H1 (cell line): ENCODE results near the gene MSH4. TPM values are rescaled to one million over a fixed set of nuclear protein-coding genes. Genes with fewer than 3 reads are reported as not detected.

ENCODE experiments used
- CTCF ChIA-PET: fragments of 300-600 bp; sonication (Branson Sonifier 250); formaldehyde crosslinking; loops from one replicate; lab custom pipeline; 2021; ENCODE audit not compliant: partially characterized antibody; lab: Charles Lee
- POLR2A ChIA-PET: fragments of 300-600 bp; sonication (Branson Sonifier 250); formaldehyde crosslinking; loops from one replicate; lab custom pipeline; 2021; ENCODE audit warnings: inconsistent platforms; ENCODE audit not compliant: partially characterized antibody; lab: Charles Lee
- DNase-seq, 2 experiments: peaks; one replicate each; pipeline versions ENCODE4 v3.0.0 to v3.0.0-alpha.2; 2010 to 2022; ENCODE audit warnings: low spot score in 2 of 2, low read depth in 1 of 2, mixed read lengths in 1 of 2
- FAIRE-seq: peaks from 2 replicates; lab custom pipeline; 2011; peaks lifted over from hg19 to GRCh38; lab: Jason Lieb, UNC
- H2AFZ ChIP-seq: 2 replicates; pipeline ENCODE4 v1.8.1; 2012; ENCODE audit warnings: low read length, inconsistent platforms
- H2AK5ac ChIP-seq: 2 replicates; pipeline ENCODE4 v1.6.1; 2013; ENCODE audit warnings: low read depth, low read length
- H2BK120ac ChIP-seq: replicated peaks from 2 replicates; pipeline ENCODE3; 2013; ENCODE audit warnings: low read depth, low read length, inconsistent platforms
- H2BK12ac ChIP-seq: 2 replicates; pipeline ENCODE4 v1.6.1; 2013; ENCODE audit warnings: low read depth, low read length
- H2BK15ac ChIP-seq: 2 replicates; pipeline ENCODE4 v1.6.1; 2013; ENCODE audit warnings: low read length
- H2BK20ac ChIP-seq: 2 replicates; pipeline ENCODE4 v1.6.1; 2013; ENCODE audit warnings: low read length
- H2BK5ac ChIP-seq: 2 replicates; pipeline ENCODE4 v1.6.1; 2013; ENCODE audit warnings: low read depth, low read length
- H3K14ac ChIP-seq: 2 replicates; pipeline ENCODE4 v1.6.1; 2013; ENCODE audit warnings: inconsistent platforms; ENCODE audit not compliant: insufficient read length
- H3K18ac ChIP-seq: 2 replicates; pipeline ENCODE4 v1.6.1; 2013; ENCODE audit warnings: low read length; ENCODE audit errors: extremely low read depth
- H3K23ac ChIP-seq: 2 replicates; pipeline ENCODE4 v1.6.1; 2013; ENCODE audit warnings: inconsistent platforms; ENCODE audit not compliant: insufficient read length
- H3K23me2 ChIP-seq: 2 replicates; pipeline ENCODE4 v1.6.1; 2013; ENCODE audit warnings: low read depth, low read length
- H3K27ac ChIP-seq: 2 replicates; pipeline ENCODE4 v1.6.1; 2011; ENCODE audit warnings: low read depth, low read length, inconsistent platforms
- H3K27me3 ChIP-seq, 4 experiments: replicated peaks in 1 of 4; 1 replicate in 1 of 4; 2 replicates in 3 of 4; pipeline versions ENCODE4 v1.6.1 to v1.8.1; 2011 to 2013; ENCODE audit warnings: low read length in 3 of 4, mild to moderate bottlenecking in 3 of 4, inconsistent platforms in 2 of 4, mixed read lengths in 2 of 4, moderate library complexity in 1 of 4; ENCODE audit not compliant: control insufficient read depth in 3 of 4, insufficient read depth in 3 of 4; ENCODE audit errors: extremely low read depth in 1 of 4
- H3K36me3 ChIP-seq, 4 experiments: 2 replicates each; pipeline versions ENCODE4 v1.6.1 to v1.8.1; 2011 to 2013; ENCODE audit warnings: mild to moderate bottlenecking in 4 of 4, low read length in 3 of 4, moderate library complexity in 2 of 4, control low read depth in 1 of 4, inconsistent platforms in 1 of 4; ENCODE audit not compliant: insufficient read depth in 4 of 4, control insufficient read depth in 2 of 4
- H3K4ac ChIP-seq: replicated peaks from 2 replicates; pipeline ENCODE3; 2013; ENCODE audit warnings: low read length, low read depth, mixed read lengths, inconsistent platforms; ENCODE audit not compliant: insufficient read length
- H3K4me1 ChIP-seq, 4 experiments: replicated peaks in 1 of 4; 1 replicate in 1 of 4; 2 replicates in 3 of 4; pipeline versions ENCODE4 v1.6.1 to v1.8.1; 2011 to 2013; ENCODE audit warnings: low read length in 3 of 4, inconsistent platforms in 2 of 4, mixed read lengths in 1 of 4; ENCODE audit not compliant: insufficient read depth in 4 of 4, control insufficient read depth in 3 of 4
- H3K4me2 ChIP-seq, 2 experiments: 2 replicates each; pipeline versions ENCODE4 v1.6.1 to v1.8.1; 2011 to 2013; ENCODE audit warnings: low read depth in 2 of 2, low read length in 2 of 2, control low read depth in 1 of 2, inconsistent platforms in 1 of 2, mild to moderate bottlenecking in 1 of 2; ENCODE audit not compliant: insufficient read depth in 1 of 2
- H3K4me3 ChIP-seq, 4 experiments: fragments of 200-600, 300-600 bp in 1 of 4; sonication (generic), shearing (Covaris generic), sonication (Bioruptor Twin) in 1 of 4; 2 replicates each; pipeline versions ENCODE4 v1.5.1 to v1.8.1; 2011 to 2016; ENCODE audit warnings: low read length in 4 of 4, low read depth in 3 of 4, control low read depth in 2 of 4, inconsistent platforms in 2 of 4, mild to moderate bottlenecking in 2 of 4, mixed read lengths in 1 of 4, moderate library complexity in 1 of 4; ENCODE audit not compliant: insufficient read depth in 2 of 4; ENCODE audit errors: extremely low read depth in 1 of 4
- H3K56ac ChIP-seq: replicated peaks from 2 replicates; pipeline ENCODE3; 2013; ENCODE audit warnings: low read depth, mild to moderate bottlenecking, mixed read lengths, low read length, inconsistent platforms; ENCODE audit not compliant: insufficient read length
- H3K79me1 ChIP-seq: 2 replicates; pipeline ENCODE4 v1.6.1; 2013; ENCODE audit warnings: low read depth, low read length, control low read depth
- H3K79me2 ChIP-seq, 2 experiments: 2 replicates each; pipeline versions ENCODE4 v1.6.1 to v1.8.1; 2012 to 2013; ENCODE audit warnings: low read length in 2 of 2, mild to moderate bottlenecking in 2 of 2, inconsistent platforms in 1 of 2; ENCODE audit not compliant: insufficient read depth in 2 of 2, control insufficient read depth in 1 of 2
- H3K9ac ChIP-seq, 4 experiments: replicated peaks in 1 of 4; 1 replicate in 1 of 4; 2 replicates in 3 of 4; pipeline versions ENCODE4 v1.6.1 to v1.8.1; 2011 to 2013; ENCODE audit warnings: low read depth in 3 of 4, low read length in 3 of 4, control low read depth in 2 of 4, mild to moderate bottlenecking in 2 of 4, moderate library complexity in 2 of 4, inconsistent platforms in 1 of 4; ENCODE audit errors: extremely low read depth in 1 of 4
- H3K9me3 ChIP-seq, 2 experiments: 2 replicates each; pipeline versions ENCODE4 v1.6.1 to v1.8.1; 2012 to 2013; ENCODE audit warnings: mild to moderate bottlenecking in 2 of 2, moderate library complexity in 2 of 2, control low read depth in 1 of 2, inconsistent platforms in 1 of 2, low read depth in 1 of 2, low read length in 1 of 2, mixed read lengths in 1 of 2; ENCODE audit not compliant: insufficient read depth in 2 of 2
- H4K20me1 ChIP-seq, 2 experiments: replicated peaks in 1 of 2; 2 replicates each; pipeline versions ENCODE3 to v1.8.1; 2011 to 2013; ENCODE audit warnings: inconsistent platforms in 2 of 2, low read length in 2 of 2, mild to moderate bottlenecking in 1 of 2; ENCODE audit not compliant: insufficient read depth in 2 of 2, control insufficient read depth in 1 of 2
- H4K5ac ChIP-seq: 2 replicates; pipeline ENCODE4 v1.6.1; 2013; ENCODE audit warnings: low read length, low read depth, mixed read lengths, inconsistent platforms; ENCODE audit not compliant: insufficient read length
- H4K8ac ChIP-seq: 2 replicates; pipeline ENCODE4 v1.8.0; 2013; ENCODE audit warnings: mild to moderate bottlenecking, moderate library complexity, low read length, inconsistent platforms; ENCODE audit not compliant: insufficient read depth; ENCODE audit errors: extremely low read depth
- H4K91ac ChIP-seq: replicated peaks from 2 replicates; pipeline ENCODE3; 2013; ENCODE audit warnings: low read length, mixed read lengths, inconsistent platforms; ENCODE audit not compliant: insufficient read length
- CBX5 ChIP-seq: fragments of 300-800, 300-1000 bp; sonication (generic); IDR thresholded peaks from 2 replicates; pipeline ENCODE4 v1.7.1; 2016; ENCODE audit warnings: antibody characterized with exemption, low read length, low read depth
- CREB1 ChIP-seq: IDR thresholded peaks from 2 replicates; pipeline ENCODE4 v1.6.1; 2012; ENCODE audit warnings: inconsistent platforms
- GABPA ChIP-seq: IDR thresholded peaks from 2 replicates; pipeline ENCODE4 v1.6.1; 2011; ENCODE audit warnings: mild to moderate bottlenecking, low read length, moderate library complexity, borderline replicate concordance; ENCODE audit not compliant: insufficient read depth
- GTF2F1 ChIP-seq: IDR thresholded peaks from 2 replicates; pipeline ENCODE4 v1.6.1; 2012; ENCODE audit warnings: low read depth, low read length, improper control_type of control experiment, borderline replicate concordance
- HDAC2 ChIP-seq, 2 experiments: fragments of 300-600 bp in 1 of 2; sonication (generic) in 1 of 2; IDR thresholded peaks; 2 replicates each; pipeline ENCODE4 v1.6.1; 2011 to 2012; ENCODE audit warnings: low read depth in 2 of 2, low read length in 2 of 2, mild to moderate bottlenecking in 2 of 2, moderate library complexity in 2 of 2, borderline replicate concordance in 1 of 2, inconsistent platforms in 1 of 2
- KDM5A ChIP-seq: fragments of 200-600 bp; IDR thresholded peaks from 2 replicates; pipeline ENCODE4 v1.7.1; 2012; ENCODE audit warnings: mild to moderate bottlenecking, low read length, inconsistent platforms, mixed read lengths
- RNF2 ChIP-seq: fragments of 200-900, 300-1000 bp; sonication (generic); IDR thresholded peaks from 2 replicates; pipeline ENCODE4 v1.7.1; 2016; ENCODE audit warnings: borderline replicate concordance, low read depth, mild to moderate bottlenecking, antibody characterized with exemption, low read length; ENCODE audit not compliant: poor library complexity, severe bottlenecking; ENCODE audit errors: missing control alignments
- SRF ChIP-seq: IDR thresholded peaks from 2 replicates; pipeline ENCODE4 v1.6.1; 2011; ENCODE audit warnings: mild to moderate bottlenecking, low read depth, low read length, moderate library complexity
- WGBS, 2 experiments: shearing (Covaris generic) in 1 of 2; methylation state at CpG; one replicate each; pipeline versions ENCODE4 v1.1.6 to v1.1.7; 2013 to 2015; ENCODE audit warnings: low lambda C conversion rate in 2 of 2, mixed read lengths in 2 of 2, inconsistent platforms in 1 of 2, low coverage in 1 of 2, missing lambda C conversion rate in 1 of 2; ENCODE audit not compliant: insufficient replicate concordance in 2 of 2, insufficient coverage in 1 of 2, insufficient read length in 1 of 2; ENCODE audit errors: extremely low coverage in 1 of 2, missing lambda C conversion rate in 1 of 2; 5-methylcytosine and 5-hydroxymethylcytosine counted together
- polyA plus RNA-seq, 7 experiments: library from polyadenylated mRNA; depleted of rRNA in 3 of 7; stranded (reverse) in 5 of 7; unstranded in 2 of 7; fragments of >200 nt in 5 of 7; fragments of 200-250 nt in 2 of 7; gene quantifications; 1 replicate in 5 of 7; 2 replicates in 1 of 7; 4 replicates in 1 of 7; pipeline versions ENCODE4 v1.2.1 to v1.2.3, GENCODE V29; 2011 to 2013; ENCODE audit warnings: missing spikeins in 2 of 7, mixed read lengths in 2 of 7
- total RNA-seq: library from RNA; stranded (reverse); fragmentation: NEBNext Ultra II Directional; extraction: Animal tissue kit (Norgen Biotek cat#: 25700); gene quantifications from 2 replicates; pipeline ENCODE4 v1.2.1, GENCODE V29; 2021
- TF ChIP-seq, protein P1 (sequence below): IDR thresholded peaks from 2 replicates; pipeline ENCODE4 v1.6.1; 2012; ENCODE audit warnings: inconsistent platforms

Gene MSH4
- total and polyA plus RNA-seq, 2 of the 8 experiments (the other 6 are each of a cell fraction or from before 2014, with no cell fraction given) = 0.03 to 0.22 TPM

DNA sequence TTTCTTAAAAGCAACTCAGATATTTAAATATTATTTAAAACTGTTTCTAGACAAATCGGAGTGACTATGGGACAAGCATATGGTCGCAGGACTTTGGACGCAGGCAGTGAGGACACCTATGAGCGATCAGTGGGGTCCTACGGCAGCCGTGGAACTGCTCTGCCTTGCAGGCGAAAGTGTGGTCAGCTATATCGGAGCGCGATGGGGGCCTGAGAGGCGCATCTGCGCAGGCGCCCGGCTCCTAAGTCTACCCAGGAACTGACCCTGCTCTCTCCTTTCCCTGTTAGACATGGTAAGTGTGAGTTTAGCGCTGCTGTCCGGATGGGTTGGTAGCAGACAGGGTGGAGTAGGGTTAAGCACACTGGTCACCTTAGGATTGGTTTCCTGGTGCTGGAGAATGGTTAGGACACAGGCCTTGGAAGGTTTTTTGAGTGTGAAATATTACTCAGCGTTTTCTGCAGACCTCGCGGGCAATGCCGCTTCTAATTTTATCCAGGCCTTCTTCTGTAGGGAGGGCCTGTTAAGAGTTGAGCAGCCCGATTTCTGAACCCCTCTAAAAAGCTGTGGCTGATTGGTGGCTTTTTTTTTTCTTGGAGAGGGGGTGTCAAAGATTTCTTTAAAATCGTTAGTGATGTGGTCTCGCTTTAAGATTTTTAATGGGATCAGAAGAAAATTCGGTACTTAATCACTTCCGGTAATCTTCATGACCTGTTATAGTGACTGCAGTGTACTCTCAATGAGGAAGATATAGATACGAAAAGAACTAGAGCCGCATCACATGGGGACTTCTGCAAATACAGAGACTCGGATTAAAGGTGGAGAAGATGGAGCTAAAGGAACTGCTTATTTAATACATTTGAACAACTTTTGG lies 10.5 kb upstream of the MSH4 start, which contains the start of gene RABGGTB:
Gene RABGGTB, plus strand, starts transcription at position 274 of the 871 bp plus-strand sequence. Its CDS starts 16 bp downstream, at position 290.
- peaks cover 20 to 52% of the 10 kb centered on the region in 2 experiments for H3K79me2 ChIP-seq
- ChIA-PET CTCF (interaction anchor here (0.6 kb wide), 1 partner anchor 48 kb away, joined by 3 read pairs; no protein-coding TSS in a partner anchor), POLR2A (interaction anchor here (0.6 to 4.6 kb wide), 25 partner anchors 9 to 521 kb away, joined by 3 to 112 read pairs (median 6); partner anchors contain the start of gene MSH4)
- peak; percentile 91 to 97 for DNase-seq
- peak within 1 kb of the TSS; percentile 89 for H2BK5ac ChIP-seq
- H2AK5ac ChIP-seq = no peak within 1 kb of the TSS
- H3K27me3 ChIP-seq = no peaks in the 10 kb centered on the region
- H2BK15ac ChIP-seq = no peak within 1 kb of the TSS
- H3K4me2 ChIP-seq = peak within 1 kb of the TSS; percentile 88 to 90
- H2AFZ ChIP-seq = peak within 1 kb of the TSS; percentile 72
- H3K56ac ChIP-seq = peak within 1 kb of the TSS; percentile 65
- peak within 1 kb of the TSS; percentile 36 for H3K4ac ChIP-seq
- H2BK12ac ChIP-seq = no peak within 1 kb of the TSS
- H4K20me1 ChIP-seq = peaks cover 3 to 7% of the 10 kb centered on the region in 2 experiments
- H3K4me1 ChIP-seq = peaks cover 0 to 3% (median 2%) of the 10 kb centered on the region in 4 experiments; a peak in 2 of 7 replicates
- no peak within 1 kb of the TSS for H2BK20ac ChIP-seq
- peak within 1 kb of the TSS; percentile 70; the same call in 1 of the 2 replicates for H3K27ac ChIP-seq
- H3K36me3 ChIP-seq = peaks cover 4 to 41% (median 26%) of the 10 kb centered on the region in 4 experiments
- H4K91ac ChIP-seq = peak within 1 kb of the TSS; percentile 86
- peak within 1 kb of the TSS; percentile 66; the same call in 1 of the 2 replicates for H3K18ac ChIP-seq
- peak within 1 kb of the TSS; percentile 71 for H4K5ac ChIP-seq
- 1% methylated on average over 28 of the region's 28 CpGs; no CpG with 5 or more reads in 1 of the 2 experiments for WGBS, 2 experiments
- no peak within 1 kb of the TSS; the same call in 1 of the 2 replicates for H4K8ac ChIP-seq
- peak within 1 kb of the TSS; percentile 74 to 96 (median 80) for H3K9ac ChIP-seq
- H2BK120ac ChIP-seq = peak within 1 kb of the TSS; percentile 89
- H3K23ac ChIP-seq = no peak within 1 kb of the TSS
- H3K79me1 ChIP-seq = no peaks in the 10 kb centered on the region
- peak within 1 kb of the TSS; percentile 78 to 95 (median 86) for H3K4me3 ChIP-seq
- H3K9me3 ChIP-seq = no peaks in the 10 kb centered on the region
- FAIRE-seq = peak; percentile 24
- H3K23me2 ChIP-seq = peaks cover 5% of the 10 kb centered on the region; the same call in 1 of the 2 replicates
- H3K14ac ChIP-seq = no peak within 1 kb of the TSS
- peak; percentile 34 for TF ChIP-seq KDM5A
- no peak for TF ChIP-seq CBX5
- TF ChIP-seq HDAC2 (IDR thresholded peaks at IDR 0.05; ENCODE audit: borderline replicate concordance in 1 of 2, low read depth in 2 of 2, low read length in 2 of 2) = no peak
- TF ChIP-seq SRF = no peak
- TF ChIP-seq, protein P1, sequence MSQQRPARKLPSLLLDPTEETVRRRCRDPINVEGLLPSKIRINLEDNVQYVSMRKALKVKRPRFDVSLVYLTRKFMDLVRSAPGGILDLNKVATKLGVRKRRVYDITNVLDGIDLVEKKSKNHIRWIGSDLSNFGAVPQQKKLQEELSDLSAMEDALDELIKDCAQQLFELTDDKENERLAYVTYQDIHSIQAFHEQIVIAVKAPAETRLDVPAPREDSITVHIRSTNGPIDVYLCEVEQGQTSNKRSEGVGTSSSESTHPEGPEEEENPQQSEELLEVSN = peak; percentile 11; the same call in 1 of the 2 replicates
- no peak for TF ChIP-seq RNF2
- TF ChIP-seq GTF2F1 = peak; percentile 93
- TF ChIP-seq CREB1 = peak; percentile 71
- TF ChIP-seq GABPA = no peak
